MM.1S (cell line): ENCODE results near the gene ZFP64.
"Not testable (repeated sequence)": the region's sequence is repeated elsewhere in the genome, so short reads cannot be mapped to it uniquely, and the experiment has no call there.

Experiments used
- CTCF ChIP-seq: fragments of 300-600 bp; sonication (generic); IDR thresholded peaks from 2 replicates; pipeline ENCODE4 v1.5.1; 2016; ENCODE audit warnings: antibody characterized with exemption, low read length, mixed read lengths
- EZH2 ChIP-seq: fragments of 300-600 bp; sonication (generic); optimal IDR thresholded peaks from 2 replicates; pipeline ENCODE3; 2017; ENCODE audit warnings: low read depth, mild to moderate bottlenecking, antibody characterized with exemption, low read length, mixed read lengths
- EZH2phosphoT487 ChIP-seq: fragments of 300-600 bp; sonication (generic); IDR thresholded peaks from 2 replicates; pipeline ENCODE4 v1.6.1; 2018; ENCODE audit warnings: antibody characterized with exemption, low read length

GRCh38 chr20:52229346-52229745, 37.8 kb upstream of the ZFP64 start:
- TF ChIP-seq EZH2, CTCF, EZH2phosphoT487: not testable (repeated sequence)
